HEK293 (cell line): ENCODE data around the gene MGA.

Experiments
- CTCF ChIA-PET: fragments of 350-600 bp; formaldehyde crosslinking; extraction: SDS; loops from one replicate; lab custom pipeline; 2021; ENCODE audit warnings: antibody characterized with exemption; lab: Yijun Ruan, JAX
- POLR2A ChIA-PET: fragments of 300-600 bp; formaldehyde crosslinking; extraction: SDS; loops from one replicate; lab custom pipeline; 2020; ENCODE audit warnings: antibody characterized with exemption, inconsistent platforms; lab: Yijun Ruan, JAX
- H3K27ac ChIP-seq: fragments of 200-500 bp; sonication (Bioruptor generic); 2 replicates; pipeline ENCODE4 v1.5.1; 2014; ENCODE audit warnings: low read depth, low read length, control low read depth, inconsistent platforms; ENCODE audit errors: extremely low read depth
- H3K36me3 ChIP-seq, 2 experiments: fragments of 200-500 bp in 1 of 2; sonication (Bioruptor generic) in 1 of 2; 1 replicate in 1 of 2; 2 replicates in 1 of 2; pipeline ENCODE4 v1.5.1; 2014 to 2017; ENCODE audit warnings: inconsistent platforms in 2 of 2, low read length in 2 of 2; ENCODE audit not compliant: control insufficient read depth in 2 of 2, insufficient read depth in 1 of 2
- H3K4me1 ChIP-seq: fragments of 200-500 bp; sonication (Bioruptor generic); 2 replicates; pipeline ENCODE4 v1.5.1; 2014; ENCODE audit warnings: mild to moderate bottlenecking, low read length, inconsistent platforms; ENCODE audit not compliant: control insufficient read depth, insufficient read depth
- H3K4me3 ChIP-seq: 2 replicates; pipeline ENCODE4 v1.5.1; 2011; ENCODE audit warnings: low read depth, mild to moderate bottlenecking, control low read depth, low read length, moderate library complexity
- H3K9me3 ChIP-seq: fragments of 200-500 bp; sonication (Bioruptor generic); 2 replicates; pipeline ENCODE4 v1.5.1; 2014; ENCODE audit warnings: low read depth, low read length, inconsistent platforms; ENCODE audit not compliant: control insufficient read depth, insufficient read depth
- MEIS1 ChIP-seq: sonication (generic); formaldehyde crosslinking; IDR thresholded peaks from 2 replicates; pipeline ENCODE4 v1.8.1; 2022; ENCODE audit warnings: missing genetic modification reagents, mild to moderate bottlenecking, borderline replicate concordance
- PRDM10 ChIP-seq: fragments of 450-650 bp; formaldehyde crosslinking; IDR thresholded peaks from 2 replicates; pipeline ENCODE4 v1.5.1; 2016; ENCODE audit warnings: missing biosample characterization, missing genetic modification characterization
- SCRT2 ChIP-seq: fragments of 450-650 bp; formaldehyde crosslinking; IDR thresholded peaks from 2 replicates; pipeline ENCODE4 v1.5.1; 2016; ENCODE audit warnings: missing biosample characterization, missing genetic modification characterization
- YY2 ChIP-seq: fragments of 450-650 bp; formaldehyde crosslinking; IDR thresholded peaks from 2 replicates; pipeline ENCODE4 v1.5.1; 2016; ENCODE audit warnings: missing biosample characterization, missing genetic modification characterization
- ZIC2 ChIP-seq: fragments of 450-650 bp; formaldehyde crosslinking; IDR thresholded peaks from 2 replicates; pipeline ENCODE4 v1.5.1; 2016; ENCODE audit warnings: missing biosample characterization, missing genetic modification characterization
- ZNF16 ChIP-seq: fragments of 450-650 bp; formaldehyde crosslinking; IDR thresholded peaks from 2 replicates; pipeline ENCODE4 v1.5.1; 2016; ENCODE audit warnings: low read depth, missing biosample characterization, missing genetic modification characterization
- ZNF571 ChIP-seq: fragments of 450-650 bp; formaldehyde crosslinking; IDR thresholded peaks from 2 replicates; pipeline ENCODE4 v1.5.0; 2017; ENCODE audit warnings: missing biosample characterization, missing genetic modification characterization
- TF ChIP-seq, protein P1 (sequence below): fragments of 450-650 bp; formaldehyde crosslinking; conservative IDR thresholded peaks from 2 replicates; pipeline ENCODE4 v1.5.1; 2016; ENCODE audit warnings: low read depth, missing biosample characterization, missing genetic modification characterization

MGA gene

GRCh38 chr15:41805711-41806110, 145.5 kb downstream of the MGA start:
- peaks cover 0 to 7% of the 10 kb centered on the region in 2 experiments; a peak in 1 of 3 replicates for H3K36me3 ChIP-seq
- no peaks in the 10 kb centered on the region for H3K4me1 ChIP-seq
- CTCF ChIA-PET: interaction anchor here (0.7 to 1.5 kb wide), 4 partner anchors 32 to 202 kb away, joined by 3 to 9 read pairs (median 6); partner anchors contain the start of gene MAPKBP1
- POLR2A ChIA-PET: no interaction called here
- H3K27ac ChIP-seq: no peak overlapping the region
- H3K4me3 ChIP-seq: no peak overlapping the region
- no peaks in the 10 kb centered on the region for H3K9me3 ChIP-seq
- TF ChIP-seq, protein P1, sequence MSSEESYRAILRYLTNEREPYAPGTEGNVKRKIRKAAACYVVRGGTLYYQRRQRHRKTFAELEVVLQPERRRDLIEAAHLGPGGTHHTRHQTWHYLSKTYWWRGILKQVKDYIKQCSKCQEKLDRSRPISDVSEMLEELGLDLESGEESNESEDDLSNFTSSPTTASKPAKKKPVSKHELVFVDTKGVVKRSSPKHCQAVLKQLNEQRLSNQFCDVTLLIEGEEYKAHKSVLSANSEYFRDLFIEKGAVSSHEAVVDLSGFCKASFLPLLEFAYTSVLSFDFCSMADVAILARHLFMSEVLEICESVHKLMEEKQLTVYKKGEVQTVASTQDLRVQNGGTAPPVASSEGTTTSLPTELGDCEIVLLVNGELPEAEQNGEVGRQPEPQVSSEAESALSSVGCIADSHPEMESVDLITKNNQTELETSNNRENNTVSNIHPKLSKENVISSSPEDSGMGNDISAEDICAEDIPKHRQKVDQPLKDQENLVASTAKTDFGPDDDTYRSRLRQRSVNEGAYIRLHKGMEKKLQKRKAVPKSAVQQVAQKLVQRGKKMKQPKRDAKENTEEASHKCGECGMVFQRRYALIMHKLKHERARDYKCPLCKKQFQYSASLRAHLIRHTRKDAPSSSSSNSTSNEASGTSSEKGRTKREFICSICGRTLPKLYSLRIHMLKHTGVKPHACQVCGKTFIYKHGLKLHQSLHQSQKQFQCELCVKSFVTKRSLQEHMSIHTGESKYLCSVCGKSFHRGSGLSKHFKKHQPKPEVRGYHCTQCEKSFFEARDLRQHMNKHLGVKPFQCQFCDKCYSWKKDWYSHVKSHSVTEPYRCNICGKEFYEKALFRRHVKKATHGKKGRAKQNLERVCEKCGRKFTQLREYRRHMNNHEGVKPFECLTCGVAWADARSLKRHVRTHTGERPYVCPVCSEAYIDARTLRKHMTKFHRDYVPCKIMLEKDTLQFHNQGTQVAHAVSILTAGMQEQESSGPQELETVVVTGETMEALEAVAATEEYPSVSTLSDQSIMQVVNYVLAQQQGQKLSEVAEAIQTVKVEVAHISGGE (tag by site-specific recombination): no peak
- TF ChIP-seq SCRT2: no peak
- no peak for TF ChIP-seq ZNF16 (tag by site-specific recombination)
- no peak for TF ChIP-seq YY2 (tag by site-specific recombination)

DNA sequence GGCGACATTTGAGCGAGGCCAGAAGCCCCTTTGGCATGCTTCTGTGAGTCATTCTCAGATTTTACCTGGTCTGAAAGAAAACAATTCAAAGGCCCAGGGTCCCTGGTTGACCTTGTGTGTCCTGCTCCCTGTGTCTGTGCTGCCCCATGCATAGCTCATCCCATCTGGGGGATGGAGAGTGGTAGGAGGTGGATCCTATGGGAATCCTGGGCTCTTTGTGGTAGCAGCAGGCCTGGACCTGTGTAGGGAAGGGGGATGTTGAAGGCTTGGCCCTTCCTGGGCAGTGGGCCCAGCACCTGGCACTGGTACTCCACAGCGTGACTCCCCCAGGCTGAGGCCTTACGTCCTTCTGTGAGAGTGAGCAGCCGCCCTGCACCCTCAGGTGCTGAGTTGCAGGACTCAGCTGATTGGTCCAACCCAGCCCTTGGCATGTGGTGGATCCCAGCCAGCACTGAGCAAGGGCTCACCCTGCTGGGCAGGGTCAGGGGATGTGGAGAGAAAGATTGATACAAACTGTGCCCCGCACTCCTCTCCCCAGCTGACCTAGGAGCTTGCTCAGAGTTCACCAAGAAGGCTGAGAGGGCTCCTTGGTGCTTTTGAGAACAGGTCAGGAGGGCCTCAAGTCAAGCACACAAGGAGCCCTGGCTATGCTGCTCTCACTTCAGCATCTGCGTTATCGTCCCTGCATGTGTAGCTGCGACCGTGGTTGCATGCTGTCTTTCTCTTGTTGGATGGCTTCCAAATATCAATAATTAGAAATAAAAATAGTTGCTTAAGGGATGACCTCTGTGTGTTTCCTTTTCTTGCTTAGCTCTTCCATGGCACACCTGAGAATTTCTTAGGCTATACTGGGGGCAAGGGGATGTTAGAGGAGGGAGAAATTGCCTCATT, 146.3 kb downstream of the MGA start:
- no peaks in the 10 kb centered on the region for H3K36me3 ChIP-seq
- TF ChIP-seq PRDM10 (tag by site-specific recombination) (0 out of 2 replicates have a peak, but pooled peaks have one; percentile 17), ZIC2 (peak; percentile 78), MEIS1 (CRISPR knock-in tag) (no peak)
- H3K4me1 ChIP-seq: no peaks in the 10 kb centered on the region
- H3K4me3 ChIP-seq: no peak overlapping the region
- no peaks in the 10 kb centered on the region for H3K9me3 ChIP-seq
- H3K27ac ChIP-seq: no peak overlapping the region
- ChIA-PET CTCF (interaction anchor here (0.7 to 1.5 kb wide), 10 partner anchors 11 to 219 kb away, joined by 3 to 9 read pairs (median 4); partner anchors contain the start of gene MAPKBP1), POLR2A (interaction anchor here (1.1 kb wide), 1 partner anchor 32 kb away, joined by 5 read pairs; the partner anchor contains the start of gene MAPKBP1)

DNA sequence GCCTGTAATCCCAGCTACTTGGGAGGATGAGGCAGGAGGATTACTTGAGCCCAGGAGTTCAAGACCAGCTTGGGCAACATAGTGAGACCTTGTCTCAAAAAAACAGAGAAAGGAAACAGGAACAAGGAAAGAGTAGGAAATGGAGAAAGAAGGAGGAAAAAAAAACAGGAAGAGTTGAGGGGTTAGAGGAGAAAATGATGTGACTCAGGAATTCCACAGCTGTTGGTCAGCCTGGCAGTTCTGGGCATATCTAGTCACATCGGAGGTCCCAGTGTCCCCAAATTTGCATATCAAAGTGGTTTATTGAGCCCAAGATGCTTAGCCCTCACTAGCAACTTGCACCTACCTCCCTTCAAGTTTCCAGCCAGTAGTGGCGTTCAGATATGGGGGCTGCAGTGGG, 148.9 kb downstream of the MGA start:
- ChIA-PET CTCF (interaction anchor here (0.6 to 6.5 kb wide), 7 partner anchors 15 to 343 kb away, joined by 3 to 100 read pairs (median 4); partner anchors contain the start of gene MAPKBP1), POLR2A (interaction anchor here (1.3 kb wide), 1 partner anchor 35 kb away, joined by 5 read pairs; the partner anchor contains the start of gene MAPKBP1)
- Histone ChIP-seq H3K36me3 (peaks cover 0 to 6% of the 10 kb centered on the region in 2 experiments; a peak in 1 of 3 replicates), H3K9me3 (no peaks in the 10 kb centered on the region), H3K4me1 (no peaks in the 10 kb centered on the region), H3K27ac (no peak overlapping the region), H3K4me3 (no peak overlapping the region)
- TF ChIP-seq, protein P1 (tag by site-specific recombination): no peak
- TF ChIP-seq ZNF571 (tag by site-specific recombination): no peak
